ENCODE results near the gene NRG3.

- TF ChIP-seq CTCF (IDR thresholded peaks at IDR 0.05) (no peak), EZH2 (IDR thresholded peaks at IDR 0.05; ENCODE audit: borderline replicate concordance, insufficient read depth, low read depth, low read length, poor library complexity, severe bottlenecking) (no peak)
These were observed 319.4 kb downstream of the NRG3 start for GRCh38 chr10:82194419-82194818.
